ENCODE results near the gene KRTAP2-4. TPM values are rescaled to one million over a fixed set of nuclear protein-coding genes. Genes with fewer than 3 reads are reported as not detected.
"Not testable (repeated sequence)": the region's sequence is repeated elsewhere in the genome, so short reads cannot be mapped to it uniquely, and the experiment has no call there.

KRTAP2-4 gene
- total RNA-seq, 1 experiment from 2014 or later: not detected

DNA sequence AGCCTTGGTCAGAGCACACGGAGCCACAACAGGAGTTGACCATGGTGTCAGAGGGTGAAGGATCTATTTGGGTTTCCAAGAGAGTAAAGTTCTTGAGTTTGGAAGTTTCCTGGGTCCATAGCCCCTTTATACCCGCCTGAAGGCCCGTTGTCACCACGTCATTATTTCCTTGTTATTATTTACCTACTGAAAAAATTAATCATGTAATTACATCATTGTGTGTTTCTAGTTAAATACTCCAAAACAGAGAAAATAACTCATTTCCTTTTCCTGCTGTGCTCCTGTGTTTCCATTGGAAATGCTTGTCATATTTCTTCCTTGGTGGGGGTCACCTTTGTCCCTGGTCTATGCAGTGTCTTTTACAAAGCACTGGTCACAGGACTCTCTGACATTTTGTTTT lies 32.4 kb upstream of the KRTAP2-4 start, which contains the start of gene KRTAP4-8:
KRTAP4-8 (minus strand) TSS at position 101 of the 400 bp plus-strand sequence; CDS start at position 43, 58 bp downstream.
- no peaks in the 10 kb centered on the region for H3K79me2 ChIP-seq (ENCODE audit: low read depth)
- H3K4me1 ChIP-seq (replicated peaks; ENCODE audit: insufficient read depth): peaks cover 29% of the 10 kb centered on the region
- H3K27me3 ChIP-seq (ENCODE audit: insufficient read depth, low read depth): no peaks in the 10 kb centered on the region
- H2AFZ ChIP-seq: no peak within 1 kb of the TSS
- peak within 1 kb of the TSS; percentile 58 for H3K27ac ChIP-seq
- H4K20me1 ChIP-seq (ENCODE audit: insufficient read depth): no peaks in the 10 kb centered on the region
- H3K4me3 ChIP-seq: no peak within 1 kb of the TSS
- H3F3A ChIP-seq (ENCODE audit: insufficient read depth, low read depth): peaks cover 7% of the 10 kb centered on the region; the same call in 1 of the 2 replicates
- POLR2A ChIA-PET (ENCODE audit: unreplicated experiment): no interaction called here
- no peaks in the 10 kb centered on the region for H3K9me2 ChIP-seq (ENCODE audit: insufficient read depth)
- H3K4me2 ChIP-seq: peak within 1 kb of the TSS; percentile 37; the same call in 1 of the 2 replicates
- no peaks in the 10 kb centered on the region for H3K36me3 ChIP-seq (ENCODE audit: low read depth)
- intact Hi-C loops (cut with micrococcal nuclease; ENCODE audit: unreplicated experiment): no loop called here
- CTCF ChIA-PET: no interaction called here
- H3K9me3 ChIP-seq (ENCODE audit: insufficient read depth, low read depth): no peaks in the 10 kb centered on the region; the same call in 1 of the 2 replicates
- DNase-seq: no peak
- TF ChIP-seq EZH2 (IDR thresholded peaks at IDR 0.05; ENCODE audit: low read depth): no peak
- TF ChIP-seq, protein P1, sequence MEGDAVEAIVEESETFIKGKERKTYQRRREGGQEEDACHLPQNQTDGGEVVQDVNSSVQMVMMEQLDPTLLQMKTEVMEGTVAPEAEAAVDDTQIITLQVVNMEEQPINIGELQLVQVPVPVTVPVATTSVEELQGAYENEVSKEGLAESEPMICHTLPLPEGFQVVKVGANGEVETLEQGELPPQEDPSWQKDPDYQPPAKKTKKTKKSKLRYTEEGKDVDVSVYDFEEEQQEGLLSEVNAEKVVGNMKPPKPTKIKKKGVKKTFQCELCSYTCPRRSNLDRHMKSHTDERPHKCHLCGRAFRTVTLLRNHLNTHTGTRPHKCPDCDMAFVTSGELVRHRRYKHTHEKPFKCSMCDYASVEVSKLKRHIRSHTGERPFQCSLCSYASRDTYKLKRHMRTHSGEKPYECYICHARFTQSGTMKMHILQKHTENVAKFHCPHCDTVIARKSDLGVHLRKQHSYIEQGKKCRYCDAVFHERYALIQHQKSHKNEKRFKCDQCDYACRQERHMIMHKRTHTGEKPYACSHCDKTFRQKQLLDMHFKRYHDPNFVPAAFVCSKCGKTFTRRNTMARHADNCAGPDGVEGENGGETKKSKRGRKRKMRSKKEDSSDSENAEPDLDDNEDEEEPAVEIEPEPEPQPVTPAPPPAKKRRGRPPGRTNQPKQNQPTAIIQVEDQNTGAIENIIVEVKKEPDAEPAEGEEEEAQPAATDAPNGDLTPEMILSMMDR (conservative IDR thresholded peaks at IDR 0.05): no peak
- no TSS peak for BruUV-seq (replicated peaks)

DNA sequence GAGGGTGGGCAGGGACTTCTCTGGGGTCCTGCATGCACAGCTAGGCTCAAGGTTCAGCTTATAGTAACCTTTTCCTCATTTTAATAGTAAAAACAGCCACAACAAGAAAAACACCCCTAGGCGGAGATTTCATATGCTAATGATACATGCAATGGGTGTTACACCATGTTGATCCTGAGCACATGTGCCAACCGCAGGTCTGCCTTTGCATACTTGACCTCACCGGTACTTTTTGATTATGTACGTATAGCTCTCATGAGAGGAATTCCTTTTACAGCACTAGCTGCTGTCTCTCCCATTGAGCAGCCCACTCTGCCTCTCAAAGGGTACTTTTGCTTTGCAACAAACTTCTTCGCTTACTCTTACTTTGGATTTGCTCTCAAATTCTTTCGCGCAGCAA lies 30.4 kb upstream of the KRTAP2-4 start:
- Histone ChIP-seq H3K4me3 (no peak overlapping the region), H3K27ac (no peak overlapping the region), H4K20me1 (ENCODE audit: insufficient read depth) (no peaks in the 10 kb centered on the region), H3K36me3 (ENCODE audit: low read depth) (no peaks in the 10 kb centered on the region), H3K27me3 (ENCODE audit: insufficient read depth, low read depth) (no peaks in the 10 kb centered on the region), H2AFZ (no peak overlapping the region), H3F3A (ENCODE audit: insufficient read depth, low read depth) (peaks cover 7% of the 10 kb centered on the region; the same call in 1 of the 2 replicates), H3K79me2 (ENCODE audit: low read depth) (no peaks in the 10 kb centered on the region), H3K9me2 (ENCODE audit: insufficient read depth) (no peaks in the 10 kb centered on the region), H3K4me1 (replicated peaks; ENCODE audit: insufficient read depth) (peaks cover 29% of the 10 kb centered on the region), H3K9me3 (ENCODE audit: insufficient read depth, low read depth) (no peaks in the 10 kb centered on the region; the same call in 1 of the 2 replicates), H3K4me2 (no peak overlapping the region)
- BruUV-seq (replicated peaks): no TSS peak
- intact Hi-C loops (cut with micrococcal nuclease; ENCODE audit: unreplicated experiment): no loop called here
- DNase-seq: no peak
- CTCF ChIA-PET: no interaction called here
- TF ChIP-seq EZH2 (IDR thresholded peaks at IDR 0.05; ENCODE audit: low read depth): no peak
- TF ChIP-seq, protein P1 (conservative IDR thresholded peaks at IDR 0.05): no peak
- POLR2A ChIA-PET (ENCODE audit: unreplicated experiment): no interaction called here

DNA sequence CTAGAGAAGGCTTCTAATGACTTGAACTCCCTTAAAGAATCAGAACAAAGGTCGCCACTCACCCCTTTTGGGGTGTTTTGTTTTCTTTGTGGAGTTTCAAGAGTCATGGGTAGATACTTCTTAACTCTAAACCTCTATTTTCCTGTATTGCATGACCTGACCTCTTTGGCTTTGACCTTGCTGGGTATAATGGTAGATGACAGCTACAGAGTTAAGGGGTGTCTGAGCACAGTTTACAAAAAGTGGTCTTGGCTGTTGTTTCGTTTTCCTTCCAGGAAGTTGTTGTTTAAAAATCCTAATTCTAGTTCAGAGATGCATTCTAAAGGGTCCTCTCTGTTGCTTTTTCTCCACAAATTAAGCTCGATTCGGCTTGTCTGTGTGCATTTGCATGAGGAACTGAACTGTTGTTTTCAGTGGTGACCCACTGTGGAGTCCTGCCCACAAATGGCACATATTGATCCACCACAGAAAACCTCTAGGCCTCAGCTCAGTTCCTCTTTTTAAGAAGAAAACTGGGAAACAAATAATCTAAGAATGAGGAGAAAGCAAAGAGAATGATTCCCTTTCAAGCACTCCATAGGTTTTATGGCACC lies 23.2 kb upstream of the KRTAP2-4 start:
- POLR2A ChIA-PET (ENCODE audit: unreplicated experiment); H2AFZ ChIP-seq; CTCF ChIA-PET; H3K27me3 ChIP-seq (ENCODE audit: insufficient read depth, low read depth); H3K36me3 ChIP-seq (ENCODE audit: low read depth); H3K9me3 ChIP-seq (ENCODE audit: insufficient read depth, low read depth); intact Hi-C loops (cut with micrococcal nuclease; ENCODE audit: unreplicated experiment); H3K9me2 ChIP-seq (ENCODE audit: insufficient read depth); H3K4me3 ChIP-seq; H3K4me2 ChIP-seq; H3K27ac ChIP-seq; DNase-seq; H3K79me2 ChIP-seq (ENCODE audit: low read depth); H3F3A ChIP-seq (ENCODE audit: insufficient read depth, low read depth); H4K20me1 ChIP-seq (ENCODE audit: insufficient read depth); BruUV-seq (replicated peaks): not testable (repeated sequence)
- peaks cover 16% of the 10 kb centered on the region for H3K4me1 ChIP-seq (replicated peaks; ENCODE audit: insufficient read depth)

DNA sequence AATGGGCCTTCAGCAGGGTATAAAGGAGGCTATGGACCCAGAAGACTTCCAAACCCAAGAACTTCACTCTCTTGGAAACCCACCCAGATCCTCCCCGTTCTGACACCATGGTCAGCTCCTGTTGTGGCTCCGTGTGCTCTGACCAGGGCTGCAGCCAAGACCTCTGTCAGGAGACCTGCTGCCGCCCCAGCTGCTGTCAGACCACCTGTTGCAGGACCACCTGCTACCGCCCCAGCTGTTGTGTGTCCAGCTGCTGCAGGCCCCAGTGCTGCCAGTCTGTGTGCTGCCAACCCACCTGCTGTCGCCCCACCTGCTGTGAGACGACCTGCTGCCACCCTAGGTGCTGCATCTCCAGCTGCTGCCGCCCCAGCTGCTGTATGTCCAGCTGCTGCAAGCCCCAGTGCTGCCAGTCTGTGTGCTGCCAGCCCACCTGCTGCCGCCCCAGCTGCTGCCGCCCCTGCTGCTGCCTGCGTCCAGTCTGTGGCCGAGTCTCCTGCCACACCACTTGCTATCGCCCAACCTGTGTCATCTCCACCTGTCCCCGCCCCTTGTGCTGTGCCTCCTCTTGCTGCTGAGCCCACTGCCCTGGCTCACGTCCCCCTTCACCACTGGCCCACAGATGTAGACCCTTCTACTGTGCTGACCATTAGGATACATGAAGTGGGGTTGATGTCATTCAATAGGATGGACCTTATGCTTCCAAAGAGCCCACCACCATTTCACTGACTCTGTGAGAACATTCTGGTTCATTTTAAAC lies 18.6 kb upstream of the KRTAP2-4 start, which contains the start of gene KRTAP4-7:
KRTAP4-7 (plus strand) TSS at position 51 of the 757 bp plus-strand sequence; CDS start at position 108, 57 bp downstream.
- peaks cover 13% of the 10 kb centered on the region for H3K9me3 ChIP-seq (ENCODE audit: insufficient read depth, low read depth)
- BruUV-seq (replicated peaks); CTCF ChIA-PET; H4K20me1 ChIP-seq (ENCODE audit: insufficient read depth); H3K4me3 ChIP-seq; H3K9me2 ChIP-seq (ENCODE audit: insufficient read depth); POLR2A ChIA-PET (ENCODE audit: unreplicated experiment); H2AFZ ChIP-seq; H3K79me2 ChIP-seq (ENCODE audit: low read depth); DNase-seq; H3K36me3 ChIP-seq (ENCODE audit: low read depth); H3K27me3 ChIP-seq (ENCODE audit: insufficient read depth, low read depth); intact Hi-C loops (cut with micrococcal nuclease; ENCODE audit: unreplicated experiment): not testable (repeated sequence)
- peak within 1 kb of the TSS; percentile 69 for H3K27ac ChIP-seq
- H3F3A ChIP-seq (ENCODE audit: insufficient read depth, low read depth): peaks cover 13% of the 10 kb centered on the region
- H3K4me1 ChIP-seq (replicated peaks; ENCODE audit: insufficient read depth): peaks cover 35% of the 10 kb centered on the region
- peak within 1 kb of the TSS; percentile 56 for H3K4me2 ChIP-seq

DNA sequence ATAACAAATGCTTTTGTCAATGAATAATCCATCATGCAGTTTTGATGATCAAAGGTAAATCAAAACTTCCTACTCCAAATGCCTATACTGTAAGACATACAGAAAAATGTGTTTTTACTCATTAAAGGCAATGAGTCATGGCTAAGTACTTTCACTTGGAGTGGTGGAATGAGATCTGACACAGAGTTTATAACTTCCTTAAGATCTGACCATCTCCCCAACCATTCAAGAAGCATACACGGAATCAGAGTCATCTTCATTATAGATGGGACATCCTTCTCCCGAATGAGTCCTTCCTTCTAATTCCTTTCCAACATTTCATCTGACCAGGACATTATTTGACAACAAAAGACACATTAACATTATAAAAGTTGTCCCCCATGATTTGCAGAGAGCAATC lies 17.7 kb upstream of the KRTAP2-4 start:
- Histone ChIP-seq H3F3A (ENCODE audit: insufficient read depth, low read depth) (peaks cover 13% of the 10 kb centered on the region), H3K4me1 (replicated peaks; ENCODE audit: insufficient read depth) (peaks cover 35% of the 10 kb centered on the region), H3K27ac (peak overlapping the region; percentile 69), H3K9me3 (ENCODE audit: insufficient read depth, low read depth) (peaks cover 13% of the 10 kb centered on the region), H3K4me2 (peak overlapping the region; percentile 56)
- intact Hi-C loops (cut with micrococcal nuclease; ENCODE audit: unreplicated experiment); H2AFZ ChIP-seq; CTCF ChIA-PET; POLR2A ChIA-PET (ENCODE audit: unreplicated experiment); H3K4me3 ChIP-seq; H3K27me3 ChIP-seq (ENCODE audit: insufficient read depth, low read depth); H3K36me3 ChIP-seq (ENCODE audit: low read depth); H3K9me2 ChIP-seq (ENCODE audit: insufficient read depth); BruUV-seq (replicated peaks); H4K20me1 ChIP-seq (ENCODE audit: insufficient read depth); H3K79me2 ChIP-seq (ENCODE audit: low read depth): not testable (repeated sequence)
- peak in 1 of 2 experiments; percentile 75 for DNase-seq
